ENCODE data around the gene SHROOM2. TPM values are rescaled to one million over a fixed set of nuclear protein-coding genes. Genes with fewer than 3 reads are reported as not detected.

SHROOM2 gene
- polyA plus RNA-seq, 1 donor (not counting 4 experiments of a cell fraction or from before 2014, with no cell fraction given), result 3.3 TPM

DNA sequence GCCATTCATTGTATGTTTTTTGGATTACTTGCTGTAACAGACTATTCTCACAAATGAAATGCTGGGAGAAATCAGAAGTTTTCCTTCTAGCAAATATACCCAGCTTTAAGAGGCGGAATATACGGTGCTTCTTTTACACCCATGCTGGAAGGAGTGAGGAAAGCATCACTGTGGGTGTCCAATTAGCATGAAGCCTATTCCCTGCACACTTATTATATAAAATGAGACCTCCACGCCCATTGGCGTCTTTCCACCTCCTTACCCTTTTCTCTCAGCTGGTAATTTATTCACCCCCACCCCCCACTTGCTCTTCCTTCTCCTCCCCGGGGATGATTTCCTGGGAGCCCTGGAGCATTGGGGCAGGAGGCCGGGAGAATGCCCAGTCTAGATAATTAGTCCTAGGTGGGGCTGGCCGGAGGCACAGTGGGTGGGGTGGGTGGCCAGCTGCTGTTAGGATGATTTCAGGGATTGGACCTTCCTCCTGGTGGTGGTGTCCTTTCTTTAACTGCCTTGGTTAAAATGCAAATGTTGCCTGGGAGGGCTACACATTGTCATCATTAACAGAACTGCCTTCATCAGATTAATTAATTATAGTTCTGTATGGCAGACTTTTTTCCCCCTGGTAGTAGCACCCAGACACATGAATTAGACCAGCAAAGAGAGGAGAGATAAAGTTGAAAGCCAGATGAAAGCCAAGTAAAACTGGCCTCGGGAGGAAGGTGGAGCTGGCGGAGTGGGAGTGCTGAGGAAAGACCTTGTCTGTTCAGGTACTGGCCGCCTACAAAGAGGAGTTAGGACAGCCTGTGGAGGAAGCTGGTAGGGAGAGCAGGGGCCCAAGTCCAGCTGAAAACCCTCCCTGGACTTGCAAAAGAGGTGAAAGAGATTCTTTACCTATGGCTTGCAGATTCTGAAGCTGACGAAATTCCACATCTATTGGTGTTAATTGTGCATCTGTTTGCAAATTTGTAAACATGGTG is 11.4 kb downstream of the SHROOM2 start:
- H2AFZ ChIP-seq (ENCODE audit: control insufficient read depth, low read length), result no peak overlapping the region
- dilution Hi-C loops (cut with MboI; ENCODE audit: extremely low pct_ligation_motif_present, low sequenced_read_pairs), result no loop called here
- no peak overlapping the region for H3K4me3 ChIP-seq (ENCODE audit: control insufficient read depth in 2 of 3, extremely low read depth in 1 of 3, insufficient read depth in 2 of 3, low read depth in 1 of 3, low read length in 3 of 3)
- H3K79me2 ChIP-seq (ENCODE audit: control insufficient read depth, insufficient read depth, low read length), result no peaks in the 10 kb centered on the region
- TF ChIP-seq EZH2 (IDR thresholded peaks at IDR 0.05; ENCODE audit: low read length), result no peak
- TF ChIP-seq, protein P1, sequence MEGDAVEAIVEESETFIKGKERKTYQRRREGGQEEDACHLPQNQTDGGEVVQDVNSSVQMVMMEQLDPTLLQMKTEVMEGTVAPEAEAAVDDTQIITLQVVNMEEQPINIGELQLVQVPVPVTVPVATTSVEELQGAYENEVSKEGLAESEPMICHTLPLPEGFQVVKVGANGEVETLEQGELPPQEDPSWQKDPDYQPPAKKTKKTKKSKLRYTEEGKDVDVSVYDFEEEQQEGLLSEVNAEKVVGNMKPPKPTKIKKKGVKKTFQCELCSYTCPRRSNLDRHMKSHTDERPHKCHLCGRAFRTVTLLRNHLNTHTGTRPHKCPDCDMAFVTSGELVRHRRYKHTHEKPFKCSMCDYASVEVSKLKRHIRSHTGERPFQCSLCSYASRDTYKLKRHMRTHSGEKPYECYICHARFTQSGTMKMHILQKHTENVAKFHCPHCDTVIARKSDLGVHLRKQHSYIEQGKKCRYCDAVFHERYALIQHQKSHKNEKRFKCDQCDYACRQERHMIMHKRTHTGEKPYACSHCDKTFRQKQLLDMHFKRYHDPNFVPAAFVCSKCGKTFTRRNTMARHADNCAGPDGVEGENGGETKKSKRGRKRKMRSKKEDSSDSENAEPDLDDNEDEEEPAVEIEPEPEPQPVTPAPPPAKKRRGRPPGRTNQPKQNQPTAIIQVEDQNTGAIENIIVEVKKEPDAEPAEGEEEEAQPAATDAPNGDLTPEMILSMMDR (optimal IDR thresholded peaks at IDR 0.05 in 1 of 3, IDR thresholded peaks at IDR 0.05 in 1 of 3, conservative IDR thresholded peaks at IDR 0.05 in 1 of 3; ENCODE audit: extremely low read depth in 1 of 3, insufficient read depth in 2 of 3, low read length in 3 of 3), result no peak
- H3K27me3 ChIP-seq (ENCODE audit: control insufficient read depth, extremely low read depth, insufficient read depth, low read length), result no peaks in the 10 kb centered on the region
- peaks cover 3% of the 10 kb centered on the region for H3K9me3 ChIP-seq (ENCODE audit: control insufficient read depth, low read depth, low read length)
- DNase-seq (ENCODE audit: low read depth, low spot score) (no peak), FAIRE-seq (no peak)
- H3K9ac ChIP-seq (ENCODE audit: control insufficient read depth, extremely low read depth, insufficient read depth, low read length), result no peak overlapping the region
- H3K4me1 ChIP-seq (ENCODE audit: control insufficient read depth, extremely low read depth, insufficient read depth, low read length), result no peaks in the 10 kb centered on the region
- H3K9me1 ChIP-seq (ENCODE audit: control insufficient read depth, extremely low read depth, insufficient read depth, low read length), result no peaks in the 10 kb centered on the region
- no peaks in the 10 kb centered on the region for H3K36me3 ChIP-seq (ENCODE audit: control insufficient read depth in 2 of 2, extremely low read depth in 1 of 2, insufficient read depth in 2 of 2, low read length in 2 of 2)
- H3K4me2 ChIP-seq (ENCODE audit: control insufficient read depth, extremely low read depth, insufficient read depth, low read depth, low read length), result no peak overlapping the region
- no peaks in the 10 kb centered on the region for H4K20me1 ChIP-seq (ENCODE audit: control insufficient read depth, extremely low read depth, insufficient read depth, low read length)
- H3K27ac ChIP-seq (ENCODE audit: control insufficient read depth, insufficient read depth, low read length), result no peak overlapping the region

DNA sequence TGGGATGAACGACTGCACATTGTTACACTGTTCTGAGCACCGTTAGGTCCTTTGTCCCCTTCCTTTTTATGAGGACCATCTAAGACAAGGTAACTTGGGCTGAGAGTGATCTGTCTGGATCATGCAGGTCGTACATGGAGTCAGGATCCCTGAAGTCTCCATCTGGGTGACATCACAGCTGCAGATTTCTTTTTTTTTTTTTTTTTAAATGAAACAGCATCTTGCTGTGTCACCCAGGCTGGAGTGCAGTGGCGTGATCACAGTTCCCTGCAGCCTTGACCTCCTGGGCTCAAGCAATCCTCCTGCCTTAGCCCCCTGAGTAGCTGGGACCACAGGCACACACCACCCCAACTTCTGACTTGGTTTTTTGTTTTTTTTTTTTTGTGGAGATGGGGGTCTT is 16.5 kb downstream of the SHROOM2 start:
- FAIRE-seq, result no peak
- Histone ChIP-seq H3K9me1 (ENCODE audit: control insufficient read depth, extremely low read depth, insufficient read depth, low read length) (no peaks in the 10 kb centered on the region), H3K79me2 (ENCODE audit: control insufficient read depth, insufficient read depth, low read length) (no peaks in the 10 kb centered on the region), H4K20me1 (ENCODE audit: control insufficient read depth, extremely low read depth, insufficient read depth, low read length) (no peaks in the 10 kb centered on the region), H3K36me3 (ENCODE audit: control insufficient read depth in 2 of 2, extremely low read depth in 1 of 2, insufficient read depth in 2 of 2, low read length in 2 of 2) (no peaks in the 10 kb centered on the region), H3K4me2 (ENCODE audit: control insufficient read depth, extremely low read depth, insufficient read depth, low read depth, low read length) (no peak overlapping the region), H3K9me3 (ENCODE audit: control insufficient read depth, low read depth, low read length) (peaks cover 3% of the 10 kb centered on the region), H2AFZ (ENCODE audit: control insufficient read depth, low read length) (no peak overlapping the region), H3K9ac (ENCODE audit: control insufficient read depth, extremely low read depth, insufficient read depth, low read length) (no peak overlapping the region), H3K27me3 (ENCODE audit: control insufficient read depth, extremely low read depth, insufficient read depth, low read length) (no peaks in the 10 kb centered on the region), H3K27ac (ENCODE audit: control insufficient read depth, insufficient read depth, low read length) (no peak overlapping the region), H3K4me1 (ENCODE audit: control insufficient read depth, extremely low read depth, insufficient read depth, low read length) (peaks cover 7% of the 10 kb centered on the region), H3K4me3 (ENCODE audit: control insufficient read depth in 2 of 3, extremely low read depth in 1 of 3, insufficient read depth in 2 of 3, low read depth in 1 of 3, low read length in 3 of 3) (no peak overlapping the region)
- TF ChIP-seq, protein P1 (optimal IDR thresholded peaks at IDR 0.05 in 1 of 3, IDR thresholded peaks at IDR 0.05 in 1 of 3, conservative IDR thresholded peaks at IDR 0.05 in 1 of 3; ENCODE audit: extremely low read depth in 1 of 3, insufficient read depth in 2 of 3, low read length in 3 of 3), result no peak
- no peak for TF ChIP-seq EZH2 (IDR thresholded peaks at IDR 0.05; ENCODE audit: low read length)
- dilution Hi-C loops (cut with MboI; ENCODE audit: extremely low pct_ligation_motif_present, low sequenced_read_pairs), result no loop called here
- DNase-seq (ENCODE audit: low read depth, low spot score), result no peak

Measured in keratinocyte (primary cell).